Kidney epithelial cell (primary cell): ENCODE measurements around the gene CNPY1. TPM values are rescaled to one million over a fixed set of nuclear protein-coding genes. Genes with fewer than 3 reads are reported as not detected.

Source experiments
- DNase-seq: peaks from one replicate; pipeline ENCODE4 v3.0.0-alpha.2; 2010; ENCODE audit warnings: low read depth
- H3K27me3 ChIP-seq: 2 replicates; pipeline ENCODE4 v1.6.0; 2011; ENCODE audit warnings: low read length; ENCODE audit not compliant: control insufficient read depth, insufficient read depth
- H3K36me3 ChIP-seq: 2 replicates; pipeline ENCODE4 v1.5.1; 2011; ENCODE audit warnings: low read length; ENCODE audit not compliant: control insufficient read depth, insufficient read depth
- H3K4me3 ChIP-seq: 2 replicates; pipeline ENCODE4 v1.5.1; 2011; ENCODE audit warnings: low read depth, mild to moderate bottlenecking, control low read depth, low read length
- CTCF ChIP-seq: IDR thresholded peaks from 2 replicates; pipeline ENCODE4 v1.5.1; 2011; ENCODE audit warnings: mild to moderate bottlenecking, moderate library complexity, low read length, control low read depth, inconsistent platforms; ENCODE audit not compliant: insufficient read depth, poor library complexity, severe bottlenecking
- total RNA-seq: library from RNA; depleted of rRNA; stranded (reverse); fragments of >200 nt; gene quantifications from 2 replicates; pipeline ENCODE4 v1.2.3, GENCODE V29; 2015

CNPY1 gene
- total RNA-seq, 1 donor from 2014 or later = not detected

DNA sequence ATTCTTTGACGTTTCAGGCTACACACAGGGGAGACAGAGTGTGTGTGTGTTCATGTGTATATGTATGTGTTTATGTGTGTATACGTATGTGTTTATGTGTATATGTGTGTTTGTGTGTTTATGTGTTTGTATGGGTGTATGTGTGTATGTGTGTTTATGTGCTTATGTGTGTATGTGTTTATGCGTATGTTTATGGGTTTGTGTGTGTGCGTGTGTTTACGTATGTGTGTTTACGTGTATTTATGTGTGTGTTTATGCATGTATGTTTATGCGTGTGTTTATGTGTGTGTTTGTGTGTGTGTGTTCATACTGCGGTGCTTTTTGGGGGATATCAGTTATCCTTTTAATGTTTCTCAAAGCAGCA, 39.2 kb upstream of the CNPY1 start:
- H3K36me3 ChIP-seq = no peaks in the 10 kb centered on the region
- no peak for TF ChIP-seq CTCF
- no peak overlapping the region for H3K4me3 ChIP-seq
- DNase-seq = no peak
- peaks cover 7% of the 10 kb centered on the region for H3K27me3 ChIP-seq

DNA sequence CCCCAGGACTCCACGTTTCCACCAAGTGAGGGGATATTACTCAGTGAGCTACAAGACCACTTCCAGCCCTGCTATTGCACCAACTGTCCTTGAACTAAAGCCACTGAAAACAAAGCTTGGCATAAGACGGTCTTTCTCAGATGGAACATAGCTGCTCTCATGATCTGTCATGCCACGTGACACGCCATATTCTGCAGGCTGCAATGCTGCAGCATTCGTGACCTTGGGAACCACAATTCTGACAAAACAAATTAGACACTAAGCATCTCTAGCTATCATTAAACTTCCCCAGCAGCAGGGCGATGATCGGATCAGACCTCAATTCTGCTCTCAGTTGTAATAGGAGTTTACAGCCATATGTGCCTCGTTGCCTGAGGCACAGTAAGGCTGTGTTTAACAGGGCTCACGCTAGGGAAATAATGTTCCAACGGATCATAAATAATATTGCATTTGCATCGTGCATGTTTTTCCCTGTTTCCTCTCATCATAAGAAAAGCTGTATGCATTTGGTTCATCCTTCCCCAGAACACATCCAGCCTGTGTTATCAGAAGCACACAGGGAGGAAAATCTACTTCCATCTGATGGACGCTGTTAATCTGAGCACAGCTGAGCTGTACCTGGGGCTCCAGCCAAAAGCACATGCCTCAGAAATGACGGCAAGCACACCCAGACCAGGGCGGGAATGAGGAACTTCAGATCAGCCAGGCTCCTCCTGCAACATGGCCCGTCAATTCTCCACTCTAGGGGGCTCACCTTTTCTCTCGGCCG, 38.6 kb upstream of the CNPY1 start:
- Histone ChIP-seq H3K4me3 (no peak overlapping the region), H3K27me3 (peaks cover 7% of the 10 kb centered on the region), H3K36me3 (no peaks in the 10 kb centered on the region)
- DNase-seq = no peak
- no peak for TF ChIP-seq CTCF

- TF ChIP-seq CTCF = no peak
- DNase-seq = no peak
- Histone ChIP-seq H3K4me3 (no peak overlapping the region), H3K27me3 (peaks cover 7% of the 10 kb centered on the region), H3K36me3 (no peaks in the 10 kb centered on the region)
Observed at GRCh38 chr7:155584261-155584660, 37.9 kb upstream of the CNPY1 start.

DNA sequence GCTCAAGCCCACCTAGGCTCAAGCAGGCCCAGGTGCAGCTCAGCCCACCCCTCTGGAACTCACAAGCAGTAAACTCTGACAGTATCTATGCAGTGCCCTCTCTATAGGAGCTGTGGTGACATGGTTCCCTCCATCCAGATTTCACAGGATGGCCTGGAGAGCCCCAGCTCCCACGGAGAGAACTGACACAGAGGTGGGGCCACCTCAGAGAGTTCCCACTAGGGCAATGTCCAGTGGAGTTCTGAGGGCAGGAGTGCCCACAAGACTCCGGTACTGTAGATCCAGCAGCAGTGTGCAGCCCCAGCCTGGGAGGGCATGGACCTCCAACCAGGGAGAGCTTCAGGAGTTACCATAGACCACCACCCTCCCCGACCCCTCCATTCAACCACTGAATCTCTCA, 37.3 kb upstream of the CNPY1 start:
- no peak for DNase-seq
- H3K36me3 ChIP-seq = no peaks in the 10 kb centered on the region
- peaks cover 7% of the 10 kb centered on the region for H3K27me3 ChIP-seq
- no peak overlapping the region for H3K4me3 ChIP-seq
- TF ChIP-seq CTCF = no peak

DNA sequence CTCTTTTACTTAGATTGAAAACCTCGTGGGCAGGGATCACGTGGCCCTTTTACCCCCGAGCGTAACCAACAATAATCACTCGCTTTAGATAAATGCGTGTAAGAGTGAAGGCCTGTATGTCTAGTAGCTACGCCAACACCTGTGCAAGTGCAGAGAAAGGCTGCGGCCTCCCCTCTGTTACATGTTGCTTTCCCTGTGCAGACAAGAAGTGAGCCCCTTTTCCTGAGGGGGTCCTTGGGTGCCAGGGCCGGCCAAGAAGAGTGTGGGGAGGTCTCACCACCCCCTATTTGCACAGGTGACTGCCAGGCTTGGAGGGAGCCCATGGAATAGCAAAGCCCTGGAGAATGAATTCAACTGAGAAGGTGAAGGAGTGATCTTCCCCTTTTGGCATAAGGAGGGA, 35.6 kb upstream of the CNPY1 start:
- no peak for TF ChIP-seq CTCF
- peaks cover 7% of the 10 kb centered on the region for H3K27me3 ChIP-seq

More for the DNA sequence above, 35.6 kb upstream of the CNPY1 start:
- H3K4me3 ChIP-seq = no peak overlapping the region
- no peak for DNase-seq
- H3K36me3 ChIP-seq = no peaks in the 10 kb centered on the region
